Smooth muscle cell of the coronary artery (primary cell): ENCODE measurements around the gene TTLL11. TPM values are rescaled to one million over a fixed set of nuclear protein-coding genes. Genes with fewer than 3 reads are reported as not detected.

ENCODE experiments used
- total RNA-seq: library from RNA; depleted of rRNA; stranded (reverse); fragments of >200 nt; gene quantifications from 2 replicates; pipeline ENCODE4 v1.2.3, GENCODE V29; 2014; ENCODE audit warnings: low replicate concordance

TTLL11 gene, protein sequence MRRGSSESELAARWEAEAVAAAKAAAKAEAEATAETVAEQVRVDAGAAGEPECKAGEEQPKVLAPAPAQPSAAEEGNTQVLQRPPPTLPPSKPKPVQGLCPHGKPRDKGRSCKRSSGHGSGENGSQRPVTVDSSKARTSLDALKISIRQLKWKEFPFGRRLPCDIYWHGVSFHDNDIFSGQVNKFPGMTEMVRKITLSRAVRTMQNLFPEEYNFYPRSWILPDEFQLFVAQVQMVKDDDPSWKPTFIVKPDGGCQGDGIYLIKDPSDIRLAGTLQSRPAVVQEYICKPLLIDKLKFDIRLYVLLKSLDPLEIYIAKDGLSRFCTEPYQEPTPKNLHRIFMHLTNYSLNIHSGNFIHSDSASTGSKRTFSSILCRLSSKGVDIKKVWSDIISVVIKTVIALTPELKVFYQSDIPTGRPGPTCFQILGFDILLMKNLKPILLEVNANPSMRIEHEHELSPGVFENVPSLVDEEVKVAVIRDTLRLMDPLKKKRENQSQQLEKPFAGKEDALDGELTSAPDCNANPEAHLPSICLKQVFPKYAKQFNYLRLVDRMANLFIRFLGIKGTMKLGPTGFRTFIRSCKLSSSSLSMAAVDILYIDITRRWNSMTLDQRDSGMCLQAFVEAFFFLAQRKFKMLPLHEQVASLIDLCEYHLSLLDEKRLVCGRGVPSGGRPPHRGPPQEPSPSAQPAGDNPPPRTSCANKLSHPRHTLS
- total RNA-seq = 2.9 and 3.1 TPM in 2 replicates

DNA sequence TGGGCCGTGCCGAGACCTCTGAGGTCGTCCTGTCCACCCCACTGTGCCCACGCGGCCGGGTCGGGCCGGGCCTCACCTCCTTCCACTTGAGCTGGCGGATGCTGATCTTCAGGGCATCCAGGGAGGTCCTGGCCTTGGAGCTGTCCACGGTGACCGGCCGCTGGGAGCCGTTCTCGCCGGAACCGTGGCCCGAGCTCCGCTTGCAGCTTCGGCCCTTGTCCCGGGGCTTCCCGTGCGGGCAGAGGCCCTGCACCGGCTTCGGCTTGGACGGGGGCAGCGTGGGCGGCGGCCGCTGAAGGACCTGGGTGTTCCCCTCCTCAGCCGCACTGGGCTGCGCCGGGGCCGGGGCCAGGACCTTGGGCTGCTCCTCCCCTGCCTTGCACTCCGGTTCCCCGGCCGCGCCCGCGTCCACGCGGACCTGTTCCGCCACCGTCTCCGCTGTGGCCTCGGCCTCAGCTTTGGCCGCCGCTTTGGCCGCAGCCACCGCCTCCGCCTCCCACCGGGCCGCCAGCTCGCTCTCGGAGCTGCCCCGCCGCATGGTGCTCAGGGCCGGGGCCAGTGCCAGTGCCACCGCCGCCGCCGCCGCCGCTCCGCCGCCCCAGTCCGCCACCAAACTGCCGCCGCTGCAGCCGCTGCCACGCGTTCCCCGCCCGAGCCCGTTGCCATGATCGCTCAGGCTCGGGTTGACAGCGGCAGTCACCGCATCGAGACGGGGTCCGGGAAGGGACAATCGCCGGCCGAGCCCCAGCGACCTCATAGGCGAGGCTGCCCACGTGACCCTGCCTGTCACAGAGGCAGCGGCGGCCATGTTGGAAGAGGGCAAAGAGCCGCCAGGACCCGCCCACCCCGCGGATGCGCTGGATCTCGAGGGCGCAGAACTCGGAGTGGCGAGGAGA lies at the start of gene TTLL11:
TSS of gene TTLL11 (minus strand) at position 698 of the 896 bp plus-strand sequence. CDS start at position 538, 160 bp downstream.

Other genes starting within 250 kb of the TTLL11 start
- 27.5 and 45.0 TPM in 2 replicates for gene NDUFA8, start 66.5 kb upstream of the TTLL11 start, total RNA-seq
- gene MORN5, start 66.6 kb upstream of the TTLL11 start, total RNA-seq = 0.15 TPM in 1 of 2 replicates, not detected in the other
- 0.12 TPM in 1 of 2 replicates, not detected in the other for gene LHX6, start 135.6 kb upstream of the TTLL11 start, total RNA-seq
- gene RBM18, start 171.5 kb upstream of the TTLL11 start, total RNA-seq = 6.8 and 9.1 TPM in 2 replicates
- 17.2 and 29.2 TPM in 2 replicates for gene MRRF, start 171.6 kb upstream of the TTLL11 start, total RNA-seq